ENCODE results near the gene NAPEPLD. TPM values are rescaled to one million over a fixed set of nuclear protein-coding genes. Genes with fewer than 3 reads are reported as not detected.
"Not testable (repeated sequence)": the region's sequence is repeated elsewhere in the genome, so short reads cannot be mapped to it uniquely, and the experiment has no call there.

NAPEPLD gene
- total and polyA plus RNA-seq, 2 experiments from 2014 or later: 9.4 to 10.7 TPM

GRCh38 chr7:103161998-103162616 lies 13.2 kb upstream of the NAPEPLD start:
- not testable (repeated sequence) for H3K27ac Mint-ChIP-seq; H3K4me3 ChIP-seq; H3K9me2 ChIP-seq (ENCODE audit: insufficient read depth); H3K4me3 Mint-ChIP-seq; H3K4me1 ChIP-seq (ENCODE audit: insufficient read depth); H3K36me3 ChIP-seq (ENCODE audit: insufficient read depth); H3K9me3 Mint-ChIP-seq; H3K4me1 Mint-ChIP-seq; ATAC-seq; H3K27ac ChIP-seq (ENCODE audit: low read depth); DNase-seq (ENCODE audit: low spot score); H3K79me2 ChIP-seq (replicated peaks; ENCODE audit: insufficient read depth); H3K36me3 Mint-ChIP-seq (ENCODE audit: low read depth); H3K27me3 Mint-ChIP-seq (ENCODE audit: insufficient read depth, low read depth, poor library complexity); H3K4me2 ChIP-seq; H3K27me3 ChIP-seq (ENCODE audit: insufficient read depth); H2AFZ ChIP-seq; H3F3A ChIP-seq (replicated peaks; ENCODE audit: low read depth); H4K20me1 ChIP-seq (replicated peaks; ENCODE audit: insufficient read depth)

- H3K4me2 ChIP-seq; H3K36me3 ChIP-seq (ENCODE audit: insufficient read depth); H3K4me3 Mint-ChIP-seq; H3K4me3 ChIP-seq; H3K27ac ChIP-seq (ENCODE audit: low read depth); H3K27me3 Mint-ChIP-seq (ENCODE audit: insufficient read depth, low read depth, poor library complexity); H4K20me1 ChIP-seq (replicated peaks; ENCODE audit: insufficient read depth); H3K9me3 Mint-ChIP-seq; DNase-seq (ENCODE audit: low spot score); H3K27me3 ChIP-seq (ENCODE audit: insufficient read depth); H3K36me3 Mint-ChIP-seq (ENCODE audit: low read depth); H3K79me2 ChIP-seq (replicated peaks; ENCODE audit: insufficient read depth); H3K4me1 ChIP-seq (ENCODE audit: insufficient read depth); ATAC-seq; H3F3A ChIP-seq (replicated peaks; ENCODE audit: low read depth); H2AFZ ChIP-seq; H3K27ac Mint-ChIP-seq; H3K4me1 Mint-ChIP-seq: not testable (repeated sequence)
- peaks cover 11% of the 10 kb centered on the region; the same call in 1 of the 2 replicates for H3K9me2 ChIP-seq (ENCODE audit: insufficient read depth)
These were observed 10.2 kb upstream of the NAPEPLD start for GRCh38 chr7:103159072-103159471.

- H3K27ac ChIP-seq (ENCODE audit: low read depth); ATAC-seq; H3F3A ChIP-seq (replicated peaks; ENCODE audit: low read depth); H3K27me3 Mint-ChIP-seq (ENCODE audit: insufficient read depth, low read depth, poor library complexity); H3K4me3 ChIP-seq; H3K4me2 ChIP-seq; H2AFZ ChIP-seq; H3K27ac Mint-ChIP-seq; H4K20me1 ChIP-seq (replicated peaks; ENCODE audit: insufficient read depth); H3K36me3 Mint-ChIP-seq (ENCODE audit: low read depth); H3K9me3 Mint-ChIP-seq; H3K4me1 ChIP-seq (ENCODE audit: insufficient read depth); H3K4me3 Mint-ChIP-seq; H3K27me3 ChIP-seq (ENCODE audit: insufficient read depth); H3K79me2 ChIP-seq (replicated peaks; ENCODE audit: insufficient read depth); DNase-seq (ENCODE audit: low spot score); H3K36me3 ChIP-seq (ENCODE audit: insufficient read depth): not testable (repeated sequence)
- peaks cover 11% of the 10 kb centered on the region; the same call in 1 of the 2 replicates for H3K9me2 ChIP-seq (ENCODE audit: insufficient read depth)
- H3K4me1 Mint-ChIP-seq: peaks cover 16% of the 10 kb centered on the region
These were observed 6.6 kb upstream of the NAPEPLD start for GRCh38 chr7:103155331-103156024.

- peaks cover 6% of the 10 kb centered on the region; the same call in 2 of the 3 replicates for H3K36me3 Mint-ChIP-seq (ENCODE audit: low read depth)
- DNase-seq (ENCODE audit: low spot score) (no peak), ATAC-seq (no peak)
- Histone ChIP-seq H2AFZ (peak overlapping the region; percentile 19; the same call in 1 of the 2 replicates), H3K27ac (ENCODE audit: low read depth) (no peak overlapping the region), H3F3A (replicated peaks; ENCODE audit: low read depth) (no peaks in the 10 kb centered on the region), H3K79me2 (replicated peaks; ENCODE audit: insufficient read depth) (no peaks in the 10 kb centered on the region), H4K20me1 (replicated peaks; ENCODE audit: insufficient read depth) (no peaks in the 10 kb centered on the region), H3K36me3 (ENCODE audit: insufficient read depth) (no peaks in the 10 kb centered on the region), H3K4me3 (no peak overlapping the region), H3K4me1 (ENCODE audit: insufficient read depth) (peaks cover 9% of the 10 kb centered on the region), H3K9me2 (ENCODE audit: insufficient read depth) (peaks cover 11% of the 10 kb centered on the region; the same call in 1 of the 2 replicates), H3K4me2 (0 out of 2 replicates have a peak overlapping the region, but pooled peaks have one; percentile 19), H3K27me3 (ENCODE audit: insufficient read depth) (no peaks in the 10 kb centered on the region)
- H3K4me3 Mint-ChIP-seq: no peak overlapping the region
- no peak overlapping the region for H3K27ac Mint-ChIP-seq
- peaks cover 13% of the 10 kb centered on the region for H3K27me3 Mint-ChIP-seq (ENCODE audit: insufficient read depth, low read depth, poor library complexity)
- peaks cover 25% of the 10 kb centered on the region for H3K4me1 Mint-ChIP-seq
- H3K9me3 Mint-ChIP-seq: peaks cover 5% of the 10 kb centered on the region; the same call in 1 of the 3 replicates
- TF ChIP-seq CREB1 (CRISPR knock-in tag; IDR thresholded peaks at IDR 0.05; ENCODE audit: low read depth): no peak
- TF ChIP-seq CTCF (conservative IDR thresholded peaks at IDR 0.05; ENCODE audit: low read depth in 2 of 2): no peak
- no peak for TF ChIP-seq STAT1 (IDR thresholded peaks at IDR 0.05; ENCODE audit: unreplicated experiment)
- TF ChIP-seq POLR2AphosphoS5 (IDR thresholded peaks at IDR 0.05; ENCODE audit: low read depth): no peak
- TF ChIP-seq ZNF331 (CRISPR knock-in tag; IDR thresholded peaks at IDR 0.05; ENCODE audit: low read depth): no peak
These were observed 5.1 kb upstream of the NAPEPLD start for GRCh38 chr7:103154042-103154441.

Data from GM23338 (cell line).